SU-DHL-6 (cell line): Measurements from ENCODE around the gene GREB1L.

Experiments
- H2AFZ ChIP-seq: fragments of 200-600 bp; sonication (generic); 2 replicates; pipeline ENCODE4 v1.6.1; 2014; ENCODE audit warnings: low read depth, mild to moderate bottlenecking, moderate library complexity, mixed read lengths, antibody characterized with exemption, low read length; ENCODE audit not compliant: severe bottlenecking
- H3F3A ChIP-seq: fragments of 200-600 bp; shearing (Covaris generic); 2 replicates; pipeline ENCODE4 v1.6.0; 2016; ENCODE audit warnings: antibody characterized with exemption, mild to moderate bottlenecking; ENCODE audit not compliant: insufficient read depth
- H3K27ac ChIP-seq: fragments of 200-600 bp; sonication (generic); 2 replicates; pipeline ENCODE4 v1.5.1; 2016; ENCODE audit warnings: low read depth, mild to moderate bottlenecking, low read length, moderate library complexity, mixed read lengths
- H3K27me3 ChIP-seq: fragments of 200-600 bp; sonication (generic), shearing (Covaris generic); 2 replicates; pipeline ENCODE4 v1.6.0; 2014; ENCODE audit warnings: mild to moderate bottlenecking, low read length
- H3K36me3 ChIP-seq: fragments of 200-600 bp; sonication (generic); 2 replicates; pipeline ENCODE4 v1.6.1; 2014; ENCODE audit warnings: mild to moderate bottlenecking, low read length, mixed read lengths
- H3K4me2 ChIP-seq: fragments of 300-600, 200-600 bp; shearing (Covaris generic), sonication (generic); 2 replicates; pipeline ENCODE4 v1.6.0; 2014; ENCODE audit warnings: low read length, low read depth, mild to moderate bottlenecking; ENCODE audit not compliant: poor library complexity, severe bottlenecking
- H3K4me3 ChIP-seq: fragments of 200-600 bp; sonication (generic); 2 replicates; pipeline ENCODE4 v1.5.1; 2014; ENCODE audit warnings: antibody characterized with exemption, low read length, mild to moderate bottlenecking, mixed read lengths; ENCODE audit not compliant: insufficient read depth, poor library complexity, severe bottlenecking
- H3K79me2 ChIP-seq: fragments of 200-600 bp; sonication (generic); 2 replicates; pipeline ENCODE4 v1.6.1; 2014; ENCODE audit warnings: mild to moderate bottlenecking, low read length, moderate library complexity; ENCODE audit not compliant: insufficient read depth
- H3K9ac ChIP-seq: fragments of 200-600 bp; sonication (generic); 2 replicates; pipeline ENCODE4 v1.7.0; 2014; ENCODE audit warnings: mild to moderate bottlenecking, low read length
- H3K9me2 ChIP-seq: fragments of 200-600 bp; sonication (generic); replicated peaks from 2 replicates; pipeline ENCODE4 v1.6.1; 2014; ENCODE audit warnings: low read length; ENCODE audit not compliant: insufficient read depth
- H3K9me3 ChIP-seq: fragments of 200-600 bp; sonication (generic); 2 replicates; pipeline ENCODE4 v1.6.1; 2014; ENCODE audit warnings: low read length, mixed read lengths; ENCODE audit not compliant: insufficient read depth
- H4K20me1 ChIP-seq: fragments of 200-600 bp; sonication (generic); 2 replicates; pipeline ENCODE4 v1.6.1; 2014; ENCODE audit warnings: low read depth, mild to moderate bottlenecking, antibody characterized with exemption, low read length, moderate library complexity, mixed read lengths
- CTCF ChIP-seq: fragments of 200-600 bp; sonication (generic); IDR thresholded peaks from one replicate; pipeline ENCODE4 v1.5.1; 2017; ENCODE audit warnings: antibody characterized with exemption, mild to moderate bottlenecking, low read length, moderate library complexity; ENCODE audit not compliant: insufficient read depth, poor library complexity, severe bottlenecking
- EZH2phosphoT487 ChIP-seq: fragments of 200-600 bp; sonication (generic), shearing (Covaris generic); conservative IDR thresholded peaks from 2 replicates; pipeline ENCODE4 v1.6.1; 2018; ENCODE audit warnings: mild to moderate bottlenecking, antibody characterized with exemption, low read length, moderate library complexity, mixed read lengths

The GREB1L gene

GRCh38 chr18:21513741-21514140 is 271.7 kb downstream of the GREB1L start:
- Histone ChIP-seq H3K4me3 (no peak overlapping the region), H3K9me2 (no peaks in the 10 kb centered on the region), H3K79me2 (no peaks in the 10 kb centered on the region), H3F3A (no peaks in the 10 kb centered on the region), H4K20me1 (no peaks in the 10 kb centered on the region), H3K27me3 (no peaks in the 10 kb centered on the region), H3K27ac (no peak overlapping the region), H3K4me2 (no peak overlapping the region), H3K36me3 (no peaks in the 10 kb centered on the region), H3K9ac (no peak overlapping the region), H2AFZ (no peak overlapping the region), H3K9me3 (no peaks in the 10 kb centered on the region)
- TF ChIP-seq CTCF, result no peak
- TF ChIP-seq EZH2phosphoT487, result no peak

- Histone ChIP-seq H3F3A (no peaks in the 10 kb centered on the region), H2AFZ (no peak overlapping the region), H3K36me3 (peaks cover 20% of the 10 kb centered on the region; the same call in 1 of the 2 replicates), H3K4me2 (no peak overlapping the region), H3K79me2 (no peaks in the 10 kb centered on the region), H3K4me3 (no peak overlapping the region), H4K20me1 (no peaks in the 10 kb centered on the region), H3K9me2 (no peaks in the 10 kb centered on the region), H3K9me3 (no peaks in the 10 kb centered on the region), H3K27me3 (no peaks in the 10 kb centered on the region), H3K27ac (no peak overlapping the region), H3K9ac (no peak overlapping the region)
- TF ChIP-seq CTCF (no peak), EZH2phosphoT487 (no peak)
These were observed 280.5 kb downstream of the GREB1L start for GRCh38 chr18:21522530-21522929.

- no peaks in the 10 kb centered on the region for H3K27me3 ChIP-seq
- no peak overlapping the region for H3K4me3 ChIP-seq
- H3K9ac ChIP-seq, result no peak overlapping the region
- no peaks in the 10 kb centered on the region for H3K79me2 ChIP-seq
- H3K36me3 ChIP-seq, result peaks cover 39% of the 10 kb centered on the region
- H3F3A ChIP-seq, result no peaks in the 10 kb centered on the region
- H3K27ac ChIP-seq, result no peak overlapping the region
- no peak for TF ChIP-seq CTCF
- TF ChIP-seq EZH2phosphoT487, result no peak
- H3K9me2 ChIP-seq, result no peaks in the 10 kb centered on the region
- H2AFZ ChIP-seq, result no peak overlapping the region
- H3K4me2 ChIP-seq, result no peak overlapping the region
- no peaks in the 10 kb centered on the region for H4K20me1 ChIP-seq
- H3K9me3 ChIP-seq, result no peaks in the 10 kb centered on the region
These were observed 283.9 kb downstream of the GREB1L start for GRCh38 chr18:21525916-21526315.
